Activated gamma-delta T cell (primary cell): ENCODE results near the gene CDK2.

Experiments used
- DNase-seq: peaks from one replicate; lab custom pipeline; 2025; lab: John Stamatoyannopoulos, UW

Gene CDK2

DNA sequence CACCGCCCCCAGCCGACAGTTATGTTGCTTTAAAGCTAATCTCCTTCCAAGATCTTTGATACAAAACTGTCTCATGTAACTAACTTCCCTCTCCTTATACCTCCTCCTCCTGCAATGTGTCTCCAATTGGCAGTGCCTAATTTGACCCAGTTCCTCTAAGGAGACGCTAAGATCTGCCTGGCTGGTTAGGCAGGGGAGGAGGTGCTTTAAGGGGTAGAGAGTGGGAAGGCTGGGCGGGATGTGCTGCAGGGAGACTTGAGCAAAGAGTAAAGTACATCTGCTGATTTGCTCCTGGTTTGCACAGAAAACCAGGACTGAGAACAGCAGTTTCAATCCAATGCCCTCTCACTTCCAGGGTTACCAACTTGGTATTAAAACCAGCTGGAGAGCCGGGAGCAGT lies 46.9 kb downstream of the CDK2 start:
- no peak for DNase-seq

DNA sequence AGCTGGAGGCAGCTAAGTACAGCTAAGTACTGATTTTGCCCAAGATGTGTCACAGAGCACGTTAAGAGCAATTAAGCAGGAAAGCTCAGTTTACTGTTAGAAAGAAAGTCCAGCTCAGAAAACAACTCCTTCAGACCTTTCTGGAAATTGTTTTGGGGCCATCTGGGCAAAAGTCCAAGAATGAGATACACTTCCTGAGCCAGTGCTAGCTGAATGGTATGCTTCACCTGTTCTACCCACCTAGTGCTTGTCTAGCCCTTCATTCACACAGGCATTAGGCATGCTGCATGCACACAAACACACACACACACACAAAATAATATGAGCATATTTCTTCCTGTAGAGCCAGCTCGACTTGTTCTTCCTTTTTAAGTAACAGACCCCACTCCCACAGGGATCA lies 47.6 kb downstream of the CDK2 start:
- DNase-seq: no peak

DNA sequence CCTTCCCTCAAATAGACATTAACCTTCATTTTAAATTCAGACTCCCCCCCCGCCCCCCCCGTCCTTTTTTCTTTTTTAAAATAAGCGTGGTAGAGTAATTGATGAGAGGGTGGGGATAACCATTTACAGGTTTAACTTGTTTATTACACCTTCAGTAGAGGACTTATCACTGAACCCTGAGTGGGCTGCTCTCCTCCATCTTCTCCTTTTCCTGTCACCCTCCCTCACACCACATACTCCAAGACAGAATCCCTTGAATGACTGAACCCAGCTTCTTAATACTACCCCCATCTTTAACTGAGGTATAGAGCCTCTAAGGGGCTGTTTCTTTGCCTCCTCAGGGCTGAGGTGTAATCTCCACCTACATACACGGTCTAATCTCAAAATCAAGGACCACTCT lies 50.6 kb downstream of the CDK2 start:
- no peak for DNase-seq

DNA sequence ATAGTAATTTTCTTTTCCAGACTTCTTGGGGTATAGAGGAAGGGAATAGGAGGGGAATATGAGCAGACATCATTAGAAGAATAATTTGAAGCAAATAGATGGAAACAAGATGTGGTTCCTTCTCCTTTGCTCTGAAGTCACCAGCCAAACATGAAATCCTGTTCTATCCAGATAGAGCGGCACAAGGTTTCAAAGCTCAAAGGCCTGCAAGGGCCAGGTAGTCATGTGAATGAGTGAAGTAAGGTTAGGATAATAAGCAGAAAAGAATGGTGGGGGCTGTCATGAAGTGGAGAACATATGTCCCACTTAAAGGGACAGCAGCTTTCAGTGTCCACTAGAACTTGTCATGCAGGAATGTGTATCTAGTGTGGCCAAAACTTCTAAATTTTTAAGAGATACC lies 51.7 kb downstream of the CDK2 start:
- DNase-seq: no peak

DNA sequence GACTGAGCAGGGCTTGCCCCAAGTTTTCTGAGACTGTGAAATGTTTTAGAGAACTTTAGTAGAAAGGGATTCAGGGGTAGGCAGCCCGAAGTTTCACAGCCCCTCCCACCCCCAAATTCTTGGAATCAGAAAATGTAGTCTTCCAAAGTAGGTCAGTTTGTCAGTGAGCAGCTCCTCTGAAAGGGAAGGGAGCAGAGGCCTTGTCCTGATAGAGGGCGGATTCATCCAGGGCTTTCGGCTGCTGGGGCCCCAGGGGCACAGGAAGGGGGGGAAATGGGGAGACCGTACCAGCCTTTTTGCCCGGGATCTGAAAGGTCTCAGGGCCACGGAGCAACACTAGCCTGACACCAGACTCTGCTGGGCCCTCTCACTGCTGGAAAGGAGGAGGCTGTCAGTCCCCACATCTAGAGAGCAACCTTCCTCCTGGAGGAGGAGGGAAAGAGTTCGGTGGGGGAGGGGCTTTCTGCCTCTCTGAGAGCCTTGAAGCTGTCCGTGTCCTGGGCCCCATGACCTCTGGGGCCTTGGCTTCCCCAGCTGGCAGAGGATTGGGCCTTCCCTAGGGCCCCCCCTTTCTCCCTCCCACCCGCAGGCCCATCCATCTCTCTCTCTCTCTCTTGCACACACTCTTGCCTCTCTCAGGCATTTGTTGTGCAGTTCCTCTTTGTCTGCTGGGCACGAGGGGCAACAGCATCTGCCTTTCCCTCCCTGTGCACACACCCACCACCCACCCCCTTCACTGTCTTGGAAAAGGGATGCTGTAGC lies 54.0 kb downstream of the CDK2 start, which contains the start of gene IKZF4:
Gene IKZF4, plus strand, starts transcription at position 621 of the 762 bp plus-strand sequence. CDS start 451 bp downstream, outside the sequence.
- no peak for DNase-seq

DNA sequence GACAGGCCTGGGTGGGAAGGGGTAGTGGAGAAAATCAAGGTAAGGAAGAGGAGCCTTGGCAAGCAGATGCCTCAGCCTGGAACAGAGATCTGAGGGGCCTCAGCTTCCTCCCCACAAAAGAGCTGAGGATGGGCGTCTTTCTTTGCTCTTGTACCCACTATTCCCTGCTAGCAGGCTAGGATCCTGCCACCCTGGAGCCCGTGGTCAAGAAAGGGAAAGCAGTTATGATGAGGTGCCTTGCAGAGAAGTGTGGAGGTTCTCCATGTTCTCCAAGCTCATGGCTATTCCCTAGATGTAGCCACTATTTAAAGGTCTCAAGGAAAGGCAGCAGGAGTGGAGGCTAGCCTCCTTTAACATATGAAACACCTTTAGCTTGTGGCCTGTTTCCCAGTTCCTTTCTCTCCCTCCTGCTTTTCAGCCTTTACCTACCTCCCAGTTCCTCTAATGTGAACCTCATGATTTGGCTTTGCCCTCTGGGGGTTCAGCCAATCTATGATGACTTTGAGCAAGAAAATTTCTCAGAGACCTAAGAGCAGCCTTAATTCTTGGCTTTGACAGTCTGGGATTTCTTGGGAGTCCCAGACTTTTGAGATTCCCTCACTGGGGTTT lies 55.4 kb downstream of the CDK2 start:
- DNase-seq: no peak
